Measurements from ENCODE around the gene GPRC5B.

GPRC5B gene, protein sequence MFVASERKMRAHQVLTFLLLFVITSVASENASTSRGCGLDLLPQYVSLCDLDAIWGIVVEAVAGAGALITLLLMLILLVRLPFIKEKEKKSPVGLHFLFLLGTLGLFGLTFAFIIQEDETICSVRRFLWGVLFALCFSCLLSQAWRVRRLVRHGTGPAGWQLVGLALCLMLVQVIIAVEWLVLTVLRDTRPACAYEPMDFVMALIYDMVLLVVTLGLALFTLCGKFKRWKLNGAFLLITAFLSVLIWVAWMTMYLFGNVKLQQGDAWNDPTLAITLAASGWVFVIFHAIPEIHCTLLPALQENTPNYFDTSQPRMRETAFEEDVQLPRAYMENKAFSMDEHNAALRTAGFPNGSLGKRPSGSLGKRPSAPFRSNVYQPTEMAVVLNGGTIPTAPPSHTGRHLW
- total RNA-seq = 0.27 to 1.2 (median 0.74) reads per million in 4 donors

DNA sequence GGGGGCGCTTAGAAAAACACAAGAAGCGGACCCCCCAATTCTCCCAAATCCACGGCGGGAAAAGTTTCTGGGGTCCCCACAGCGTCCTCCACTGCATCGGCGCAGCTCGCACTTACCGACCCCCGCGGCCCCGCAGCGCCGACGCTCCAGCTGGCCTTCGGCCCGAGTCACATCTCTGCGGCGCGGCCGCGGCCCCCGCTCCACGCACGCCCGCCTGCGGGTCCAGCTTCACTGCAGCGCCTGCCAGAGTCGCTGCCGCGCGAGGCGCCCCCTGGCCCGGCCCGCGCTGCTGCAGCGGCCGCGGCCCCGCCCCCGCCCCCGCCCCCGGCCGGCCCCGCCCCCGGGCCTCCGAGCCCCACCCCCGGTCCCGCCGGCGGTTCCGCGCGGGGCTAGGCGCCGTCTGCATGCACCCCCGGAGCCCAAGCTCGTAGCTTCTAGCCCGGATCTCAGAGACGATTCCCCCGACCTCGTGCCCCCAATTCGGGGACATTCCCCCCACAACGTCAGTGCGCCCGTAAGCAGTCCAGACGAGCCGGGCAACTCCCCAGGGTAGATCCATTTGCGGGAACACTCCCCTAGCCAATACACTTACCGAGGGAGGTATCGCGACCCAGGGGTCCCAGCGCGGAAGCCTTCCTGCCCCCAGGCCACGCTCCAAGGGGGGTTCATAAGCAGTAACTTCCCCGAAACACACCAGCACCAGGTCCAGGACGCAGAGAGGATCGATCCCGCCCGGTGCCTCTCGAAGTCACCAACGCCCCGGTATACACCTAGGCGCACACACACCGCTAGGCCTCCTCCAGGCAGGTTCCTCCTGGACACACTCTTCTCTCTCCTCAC, at the start of gene GPRC5B:
GPRC5B (minus strand) TSS at position 238 of the 840 bp plus-strand sequence. CDS start 12,003 bp downstream, outside the sequence.
- peak; percentile 22 to 58 (median 31) for DNase-seq

DNA sequence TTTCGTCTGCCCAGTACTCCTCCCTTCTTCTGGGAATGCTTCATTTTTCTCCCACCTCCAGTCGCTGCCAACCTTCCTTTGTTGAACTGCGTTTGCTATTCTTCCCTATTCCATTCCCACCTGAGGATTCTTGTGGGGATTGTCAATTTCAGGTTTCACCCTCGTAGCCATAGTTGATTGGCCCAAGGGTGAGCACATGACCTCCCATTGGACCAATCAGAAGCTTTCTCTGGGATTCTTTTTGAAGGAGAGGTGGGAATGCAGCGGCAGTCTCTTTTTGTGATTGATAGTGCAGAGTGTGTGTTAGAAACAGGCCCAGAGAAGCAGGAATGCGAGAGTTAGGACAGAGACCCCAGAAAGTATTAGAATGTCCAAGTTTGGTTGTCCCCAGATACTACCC, 49.1 kb upstream of the GPRC5B start:
- no peak for DNase-seq

DNA sequence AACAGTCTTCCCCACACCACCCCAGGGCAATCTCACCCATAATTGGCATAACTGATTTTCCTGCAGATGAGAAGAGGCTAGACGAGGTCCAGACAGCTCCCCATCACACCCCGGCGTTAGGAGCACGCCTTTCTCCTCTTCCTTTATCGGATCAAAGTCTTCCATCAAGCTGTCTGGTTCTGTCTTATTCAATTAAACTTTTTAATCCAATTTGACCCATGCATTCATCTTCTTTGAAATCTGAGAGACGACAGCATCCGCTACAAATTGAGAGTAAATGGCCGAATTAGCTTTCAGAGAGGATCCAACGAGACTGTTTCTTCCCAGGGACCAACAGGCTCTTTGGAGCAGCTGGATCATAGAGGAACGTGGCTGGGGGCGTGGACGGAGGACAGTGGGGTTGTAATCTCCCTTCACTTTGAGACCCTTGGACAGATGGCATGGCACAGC, 44.4 kb upstream of the GPRC5B start:
- DNase-seq = no peak

DNA sequence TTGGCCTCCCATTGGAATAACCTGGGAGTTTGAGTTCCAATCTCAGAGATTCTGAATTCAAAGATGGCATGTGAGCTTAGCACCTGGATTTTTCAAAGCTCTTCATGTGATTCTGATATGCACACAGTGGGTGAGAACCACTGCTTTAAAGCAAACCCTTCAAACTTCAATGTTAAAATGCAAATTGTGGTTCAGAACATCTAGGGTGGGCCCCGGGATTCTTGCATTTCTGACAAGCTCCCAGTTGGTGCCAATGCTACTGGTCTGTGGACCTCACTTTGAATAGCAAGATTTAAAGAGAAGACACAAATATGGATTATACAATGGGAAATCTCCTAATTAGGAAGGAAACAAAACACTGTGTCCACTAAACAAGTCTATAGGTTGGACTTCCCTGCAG, 43.8 kb upstream of the GPRC5B start:
- DNase-seq = no peak

DNA sequence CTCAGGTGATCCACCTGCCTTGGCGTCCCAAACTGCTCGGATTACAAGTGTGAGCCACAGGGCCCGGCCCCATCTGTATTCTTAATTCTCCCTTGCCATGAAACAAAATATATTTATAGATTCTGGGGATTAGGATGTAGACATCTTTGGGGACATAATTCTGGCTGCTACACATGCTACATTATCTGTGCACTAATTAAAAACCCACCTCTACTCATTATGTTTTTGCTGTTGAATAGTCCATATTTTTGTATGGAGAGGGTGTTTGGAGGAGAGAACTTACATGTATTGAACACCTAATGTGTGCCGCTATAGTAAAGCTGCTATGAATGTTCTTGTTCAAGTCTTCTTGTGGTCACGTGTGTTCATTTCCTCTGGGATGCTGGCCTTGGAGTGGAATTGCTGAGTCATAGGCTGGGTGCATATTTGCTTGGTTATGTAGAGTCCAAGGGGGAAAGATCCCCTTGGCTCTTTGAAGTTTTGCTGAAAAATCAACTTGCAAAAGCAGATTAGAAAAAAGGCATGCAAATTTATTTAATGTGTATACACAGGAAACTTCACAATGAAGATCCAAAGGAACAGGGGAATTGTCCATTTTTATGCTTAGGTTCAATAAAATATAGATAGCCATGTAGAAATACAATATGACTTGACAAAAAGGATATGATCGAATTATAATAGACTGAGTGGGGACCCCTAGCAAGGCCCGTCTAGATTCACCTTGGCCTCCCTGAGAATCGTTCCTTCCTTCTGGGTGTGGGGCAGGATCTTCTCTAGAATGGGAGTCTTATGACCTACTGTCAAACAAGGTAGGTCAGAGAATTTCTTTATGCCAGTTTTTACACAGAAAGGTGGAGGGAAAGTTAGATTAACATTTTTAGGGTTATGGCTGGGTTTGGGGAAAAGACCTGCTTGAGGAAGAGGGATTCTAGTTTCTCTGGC, 42.1 kb upstream of the GPRC5B start:
- DNase-seq = no peak

DNA sequence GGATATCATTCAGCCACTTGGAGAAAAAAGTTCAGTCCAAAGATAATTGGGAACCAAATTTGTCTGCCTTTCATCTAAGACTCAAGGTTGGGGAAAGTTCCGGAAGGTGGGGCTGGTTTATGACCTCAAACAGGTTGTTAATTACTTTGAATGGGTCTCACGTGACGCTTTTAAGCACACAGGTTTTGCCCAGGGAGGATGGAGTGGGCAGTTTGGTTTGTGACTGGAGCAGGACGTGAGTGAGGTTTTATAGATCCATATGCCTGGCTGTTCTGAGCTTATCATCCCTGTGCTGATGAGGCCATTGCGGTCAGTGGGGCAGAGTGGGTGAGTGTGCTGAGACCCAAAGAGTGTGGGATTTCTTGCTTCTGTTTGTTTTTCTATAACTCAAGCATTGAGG, 38.7 kb upstream of the GPRC5B start:
- DNase-seq = no peak

DNA sequence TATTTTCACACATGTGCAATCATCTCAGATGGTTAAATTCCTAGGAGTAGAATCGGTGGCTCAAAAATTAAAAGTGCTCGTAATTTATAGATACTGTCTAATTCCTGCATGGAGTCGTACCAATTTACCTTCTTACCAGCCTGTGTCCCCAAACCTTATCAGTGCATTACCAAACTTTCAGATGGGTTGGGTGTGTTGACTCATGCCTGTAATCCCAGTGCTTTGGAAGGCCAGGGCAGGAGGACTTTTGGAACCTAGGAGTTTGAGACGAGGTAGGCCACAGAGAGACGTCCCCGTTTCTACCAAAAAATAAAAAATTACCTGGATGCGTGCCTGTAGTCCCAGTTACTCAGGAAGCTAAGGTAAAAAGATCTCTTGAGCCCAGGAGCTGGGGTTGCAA, 34.5 kb upstream of the GPRC5B start:
- no peak for DNase-seq

DNA sequence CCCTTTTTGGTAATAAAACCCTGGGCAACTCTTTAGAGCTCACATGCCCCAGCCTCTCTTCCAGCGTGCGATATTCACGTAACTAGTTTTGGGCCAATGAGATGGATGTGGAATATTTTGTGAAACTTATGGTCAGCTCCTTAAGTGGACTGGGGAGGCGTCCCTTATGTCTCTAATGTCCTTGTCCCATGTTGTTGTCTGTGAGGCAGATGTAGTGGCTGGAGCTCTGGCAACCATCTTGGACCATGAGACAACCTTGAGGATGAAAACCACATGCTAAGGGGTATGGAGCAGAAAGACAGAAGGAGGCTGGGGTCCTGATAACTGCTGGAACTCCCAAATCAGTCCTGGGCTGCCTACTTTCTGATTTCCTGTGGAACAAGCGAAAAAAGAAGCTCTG, 31.4 kb upstream of the GPRC5B start:
- DNase-seq = no peak

DNA sequence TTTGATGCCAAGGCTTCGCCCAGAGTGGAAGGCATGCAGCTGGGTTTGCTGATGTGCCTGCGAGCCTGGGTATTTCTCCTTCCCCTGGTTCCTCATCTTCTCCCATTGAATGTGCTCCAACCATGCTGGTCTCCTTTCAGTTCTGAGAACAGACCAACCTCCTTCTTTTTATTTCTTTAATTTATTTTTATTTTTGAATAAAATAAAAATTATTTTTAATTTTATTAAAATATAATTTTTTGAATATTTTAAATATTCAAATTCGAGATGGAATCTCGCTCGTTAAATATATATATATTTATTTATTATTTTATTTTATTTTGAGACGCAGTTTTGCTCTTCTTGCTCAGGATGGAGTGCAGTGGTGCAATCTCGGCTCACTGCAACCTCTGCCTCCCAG, 30.2 kb upstream of the GPRC5B start:
- no peak for DNase-seq

DNA sequence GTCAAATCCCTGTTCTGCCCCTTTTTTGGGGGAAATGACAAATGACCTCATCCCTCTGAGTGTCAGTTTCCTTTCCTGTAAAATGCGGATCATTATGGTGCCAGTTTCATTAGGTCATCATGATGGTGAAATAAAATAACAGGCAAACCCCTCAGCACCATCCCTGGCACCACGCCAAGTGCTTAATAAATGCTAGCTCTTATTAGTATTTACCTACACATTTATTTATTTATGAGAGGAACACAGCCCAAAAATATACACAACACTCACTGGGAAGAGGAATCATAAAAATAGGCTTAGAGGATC, 28.6 kb upstream of the GPRC5B start:
- no peak for DNase-seq

DNA sequence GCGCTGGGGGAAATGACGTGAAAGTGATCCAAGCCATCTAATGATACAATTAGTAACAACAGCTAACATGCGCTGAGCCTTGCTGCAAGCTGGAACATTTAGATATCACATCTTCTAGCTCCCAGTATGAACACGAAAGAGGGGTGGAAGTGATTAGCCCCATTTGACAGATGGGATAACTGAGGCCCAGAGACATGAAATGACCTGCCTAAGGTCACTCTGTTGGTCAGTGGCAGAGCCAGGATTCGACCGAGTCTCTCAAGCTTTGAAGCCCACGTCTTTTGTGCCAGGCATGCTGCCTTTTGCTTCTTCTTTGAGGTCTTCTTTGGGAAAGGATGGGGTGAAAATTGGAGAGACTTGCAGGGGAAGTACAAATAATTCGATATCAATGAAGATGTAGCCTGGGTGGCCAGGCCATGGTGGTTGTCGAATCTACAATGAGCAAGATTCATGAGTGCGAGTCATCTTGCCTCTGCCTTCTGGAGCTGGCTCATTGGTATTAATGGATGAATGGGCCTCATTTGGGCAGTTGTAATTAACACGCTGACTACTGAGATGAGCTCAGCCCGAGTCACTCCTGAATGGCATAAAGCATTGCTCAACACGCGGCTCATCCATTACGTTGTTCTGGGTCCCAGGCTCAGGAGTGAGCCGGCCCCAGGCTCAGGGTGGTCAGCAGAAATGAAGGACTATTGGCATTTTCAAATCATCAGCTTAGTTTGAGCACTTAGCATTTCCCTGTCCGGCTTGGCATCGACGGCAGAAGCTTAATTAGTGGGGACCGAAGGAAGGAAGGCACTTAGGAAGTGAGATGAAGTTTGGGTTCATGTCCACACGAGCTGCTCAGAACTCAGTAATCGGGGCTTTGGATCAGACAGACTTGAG, 28.0 kb upstream of the GPRC5B start:
- no peak for DNase-seq

DNA sequence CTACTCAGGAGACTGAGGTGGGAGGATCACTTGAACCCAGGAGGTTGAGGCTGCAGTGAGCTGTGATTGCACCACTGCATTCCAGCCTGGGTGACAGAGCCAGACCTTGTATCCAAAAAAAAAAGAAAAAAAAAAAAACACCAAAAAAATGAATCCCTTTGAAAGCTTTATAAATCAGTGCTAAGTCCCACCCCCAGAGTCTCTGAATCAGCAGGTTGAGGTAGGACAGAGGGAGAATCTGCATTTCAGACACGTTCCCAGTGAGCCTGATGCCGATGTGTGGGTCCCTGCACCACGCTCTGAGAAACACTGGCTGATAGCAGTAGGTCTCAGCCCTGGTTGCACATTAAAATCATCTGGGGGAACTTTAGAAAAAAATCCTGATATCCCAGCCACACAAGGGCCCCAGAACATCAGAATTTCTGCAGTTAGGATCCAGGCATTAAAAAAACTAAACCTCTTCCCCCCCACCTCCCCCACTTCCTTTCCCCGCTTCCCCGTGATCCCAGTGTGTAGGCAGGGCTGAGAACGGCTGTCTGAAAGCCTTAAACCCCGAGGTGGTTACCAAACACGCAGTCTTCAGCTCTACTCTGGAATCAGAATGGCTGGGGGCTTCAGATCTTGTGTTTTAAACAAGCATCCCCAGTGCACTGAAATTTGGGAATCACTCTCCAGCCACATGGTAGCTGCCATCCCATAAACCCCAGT, 27.3 kb upstream of the GPRC5B start:
- DNase-seq = no peak

DNA sequence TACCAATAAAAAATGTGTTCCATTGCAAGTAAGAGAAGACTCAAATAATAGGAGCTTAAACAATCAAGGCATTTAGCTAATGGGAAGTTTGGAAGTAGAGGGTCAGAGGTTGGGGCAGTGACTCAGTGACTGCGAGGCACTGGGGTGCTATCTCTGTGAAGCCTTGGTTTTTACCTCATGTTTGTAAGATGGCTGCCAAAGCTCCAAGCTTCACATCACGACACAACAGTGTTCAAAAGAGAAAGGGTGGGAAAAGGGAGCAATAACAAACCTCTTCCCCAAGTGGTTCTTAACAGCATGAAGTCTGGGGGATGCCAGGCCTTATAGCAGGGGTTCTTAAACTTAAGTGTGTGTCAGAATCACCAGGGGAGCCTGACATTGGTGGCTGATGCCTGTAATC, 26.6 kb upstream of the GPRC5B start:
- DNase-seq = no peak

DNA sequence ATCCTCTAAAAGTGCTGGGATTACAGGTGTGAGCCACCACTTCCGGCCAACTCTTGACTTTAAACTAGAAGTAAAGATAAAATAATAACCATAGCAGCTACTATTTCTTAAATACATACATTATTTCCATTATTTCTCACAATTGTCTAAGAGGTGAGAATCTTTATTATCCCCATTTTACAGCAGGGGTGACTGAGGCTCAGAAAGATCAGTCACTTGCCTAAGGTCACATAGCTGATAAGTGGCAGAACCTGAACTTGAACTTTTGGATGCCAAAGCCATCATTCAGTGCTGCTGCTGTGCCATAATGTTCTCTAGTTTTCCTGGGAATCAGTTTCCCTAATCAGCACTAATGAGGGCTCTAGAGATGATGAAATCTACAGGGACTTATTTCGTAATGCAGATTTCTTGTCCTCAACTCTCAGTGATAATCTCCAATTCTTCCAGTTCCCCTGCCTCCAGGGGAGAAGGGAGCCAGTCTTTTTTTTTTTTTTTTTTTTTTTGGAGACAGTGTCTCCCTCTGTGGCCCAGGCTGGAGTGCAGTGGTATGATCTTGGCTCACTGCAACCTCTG, 25.2 kb upstream of the GPRC5B start:
- DNase-seq = no peak

DNA sequence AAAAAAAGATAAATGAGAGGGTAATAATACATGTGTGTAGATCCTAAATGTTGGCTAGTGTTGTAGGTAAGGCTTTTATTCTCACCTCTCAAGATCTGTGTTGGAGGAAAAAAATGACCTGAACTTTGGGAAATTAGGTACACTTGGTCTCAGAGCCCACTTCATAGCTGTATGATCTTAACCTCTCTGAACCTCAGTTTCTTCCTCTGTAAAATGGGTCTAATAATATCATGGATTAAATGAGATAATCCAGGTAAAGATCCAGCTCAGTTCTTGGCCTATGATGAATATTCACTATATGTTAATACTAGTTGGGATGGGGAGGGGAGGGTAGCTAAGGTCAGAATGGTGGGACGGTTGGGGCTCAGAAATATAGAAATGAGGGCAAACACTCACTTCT, 24.3 kb upstream of the GPRC5B start:
- no peak for DNase-seq

DNA sequence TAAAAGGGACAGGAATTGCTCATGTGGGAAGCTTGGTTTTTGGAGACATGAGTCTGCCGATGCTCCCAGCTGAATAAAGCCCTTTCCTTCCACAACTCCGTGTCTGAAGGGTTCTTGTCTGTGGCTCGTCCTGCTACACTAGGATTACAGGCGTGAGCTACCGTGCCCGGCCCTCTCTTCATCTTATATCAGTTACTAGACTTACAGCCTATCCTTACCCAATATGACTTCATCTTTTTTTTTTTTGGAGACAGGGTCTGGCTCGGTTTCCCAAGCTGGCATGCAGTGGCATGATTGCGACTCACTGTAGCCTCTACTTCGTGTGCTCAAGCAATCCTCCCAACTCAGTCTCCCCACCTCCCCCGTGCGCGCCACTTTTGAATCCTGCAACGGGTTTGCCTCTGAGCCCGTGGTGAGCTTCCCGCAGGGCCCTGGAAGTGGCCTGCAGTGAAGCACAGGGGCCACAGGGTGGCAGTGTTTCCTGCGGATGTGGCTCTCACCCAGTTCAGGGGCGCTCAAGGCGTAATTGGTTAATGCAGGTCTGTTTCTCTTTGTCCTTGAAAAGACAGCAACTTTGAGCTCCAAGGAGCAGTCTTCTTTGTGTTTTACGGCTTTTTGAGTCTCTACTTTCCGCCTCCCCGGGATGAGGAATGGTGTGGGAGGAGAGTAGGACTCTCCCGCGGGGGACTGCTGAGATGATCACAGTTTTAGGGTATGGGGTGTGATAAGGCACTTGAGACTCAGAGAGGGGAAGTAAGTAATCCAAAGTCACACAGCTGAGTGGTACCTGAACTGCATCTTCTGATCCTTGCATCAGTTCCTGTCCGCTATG, 22.7 kb upstream of the GPRC5B start:
- peak; percentile 35 to 71 (median 49) for DNase-seq

DNA sequence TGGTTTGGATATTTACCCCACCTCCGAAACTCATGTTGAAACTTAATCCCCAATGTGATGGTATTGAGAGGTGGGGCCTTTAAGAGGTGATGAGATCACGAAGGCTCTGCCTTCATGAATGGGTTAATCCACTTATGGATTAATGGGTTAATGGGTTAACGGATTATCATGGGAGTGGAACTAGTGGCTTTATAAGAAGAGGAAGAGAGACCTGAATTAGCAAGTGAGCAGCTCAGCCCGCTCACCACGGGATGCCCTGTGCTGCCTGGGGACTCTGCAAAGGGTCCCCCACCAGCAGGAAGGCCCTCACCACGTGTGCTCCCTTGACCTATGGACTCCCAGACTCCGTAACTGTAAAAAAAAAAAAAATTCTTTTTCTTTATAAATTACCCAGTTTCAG, 16.5 kb upstream of the GPRC5B start:
- DNase-seq = no peak

DNA sequence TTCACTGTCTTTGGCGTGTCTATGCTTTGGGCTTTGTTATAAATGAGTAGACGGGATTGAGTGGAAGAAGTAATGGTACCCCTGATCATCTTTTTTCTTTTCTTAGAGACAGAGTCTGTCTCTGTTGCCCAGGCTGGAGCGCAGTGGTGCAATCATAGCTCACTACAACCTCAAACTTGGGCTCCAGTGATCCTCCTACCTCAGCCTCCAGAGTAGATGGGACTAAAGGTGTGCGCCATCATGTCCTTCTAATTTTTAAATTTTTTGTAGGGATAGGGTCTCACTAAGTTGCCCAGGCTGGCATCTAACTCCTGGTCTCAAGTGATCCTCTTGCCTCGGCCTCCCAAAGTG, 14.9 kb upstream of the GPRC5B start:
- DNase-seq = no peak

DNA sequence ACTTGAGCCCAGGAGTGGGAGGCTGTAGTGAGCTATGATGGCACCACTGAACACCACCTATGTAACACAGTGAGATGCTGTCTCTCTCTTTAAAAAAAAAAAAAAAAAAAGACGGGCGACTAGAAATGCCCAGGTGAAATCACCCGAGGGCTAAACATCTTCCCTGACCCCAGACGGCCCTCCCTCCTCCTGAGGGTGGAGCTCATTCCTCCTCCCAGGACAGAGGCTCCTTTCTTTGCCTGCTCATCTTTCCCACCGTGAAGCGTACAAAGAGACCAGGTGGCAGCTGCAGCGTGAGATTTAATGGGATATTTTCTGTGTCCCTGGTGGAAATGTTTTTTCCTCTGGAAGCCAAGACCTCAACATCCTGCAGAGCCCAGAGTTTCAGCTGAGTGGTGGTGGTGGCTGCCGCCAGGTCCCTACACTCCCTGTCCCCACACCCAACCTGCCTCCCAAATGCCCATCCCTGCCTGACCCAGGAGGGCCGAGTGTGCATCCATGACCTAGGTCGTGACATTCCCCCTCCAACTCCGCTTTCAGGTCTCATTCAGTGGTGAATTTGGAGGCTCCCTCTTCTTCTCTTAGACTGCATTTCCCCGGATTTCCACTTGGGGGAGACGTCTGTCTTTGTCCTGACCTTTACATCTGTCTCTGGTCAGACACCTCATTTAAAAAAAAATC, 14.4 kb upstream of the GPRC5B start:
- DNase-seq = peak in 2 of 5 donors; percentile 7 to 19
